HEK293T (cell line): ENCODE measurements around the gene EPHB3.

Experiments
- CTCF ChIA-PET: fragments of 350-600 bp; formaldehyde crosslinking; extraction: SDS; loops from one replicate; lab custom pipeline; 2021; ENCODE audit warnings: antibody characterized with exemption, inconsistent platforms; lab: Yijun Ruan, JAX
- POLR2A ChIA-PET: fragments of 350-600 bp; formaldehyde crosslinking; extraction: SDS; loops from one replicate; lab custom pipeline; 2020; ENCODE audit warnings: antibody characterized with exemption, inconsistent platforms; lab: Yijun Ruan, JAX
- DNase-seq: peaks from one replicate; pipeline ENCODE4 v3.0.0; 2012; ENCODE audit warnings: mixed read lengths; ENCODE audit errors: extremely low spot score
- ARNT ChIP-seq: fragments of 450-650 bp; IDR thresholded peaks from 2 replicates; pipeline ENCODE4 v1.6.1; 2017; ENCODE audit warnings: mild to moderate bottlenecking
- BHLHE40 ChIP-seq: fragments of 450-650 bp; IDR thresholded peaks from 2 replicates; pipeline ENCODE4 v1.6.1; 2016; ENCODE audit warnings: mild to moderate bottlenecking, moderate library complexity, borderline replicate concordance
- CTBP1 ChIP-seq: fragments of 450-650 bp; IDR thresholded peaks from 2 replicates; pipeline ENCODE4 v1.6.1; 2016; ENCODE audit warnings: borderline replicate concordance
- ELF4 ChIP-seq: fragments of 450-650 bp; IDR thresholded peaks from 2 replicates; pipeline ENCODE4 v1.6.1; 2017; ENCODE audit warnings: antibody characterized with exemption
- FOXA1 ChIP-seq: fragments of 450-650 bp; IDR thresholded peaks from 2 replicates; pipeline ENCODE4 v1.6.1; 2016; ENCODE audit warnings: mild to moderate bottlenecking
- FOXK2 ChIP-seq: fragments of 450-650 bp; IDR thresholded peaks from 2 replicates; pipeline ENCODE4 v1.6.1; 2016; ENCODE audit warnings: mild to moderate bottlenecking
- FOXM1 ChIP-seq: fragments of 450-650 bp; IDR thresholded peaks from 2 replicates; pipeline ENCODE4 v1.6.1; 2017; ENCODE audit warnings: mild to moderate bottlenecking, borderline replicate concordance
- HDGF ChIP-seq: fragments of 450-650 bp; IDR thresholded peaks from 2 replicates; pipeline ENCODE4 v1.6.1; 2017; ENCODE audit warnings: antibody characterized with exemption, borderline replicate concordance
- L3MBTL2 ChIP-seq: fragments of 450-650 bp; conservative IDR thresholded peaks from 2 replicates; pipeline ENCODE4 v1.6.1; 2016; ENCODE audit warnings: mild to moderate bottlenecking
- LEF1 ChIP-seq: fragments of 450-650 bp; IDR thresholded peaks from 2 replicates; pipeline ENCODE4 v1.6.1; 2017; ENCODE audit warnings: mild to moderate bottlenecking, borderline replicate concordance
- NFRKB ChIP-seq: fragments of 450-650 bp; IDR thresholded peaks from 2 replicates; pipeline ENCODE4 v1.6.1; 2016; ENCODE audit warnings: mild to moderate bottlenecking, moderate library complexity
- PKNOX1 ChIP-seq: fragments of 450-650 bp; IDR thresholded peaks from 2 replicates; pipeline ENCODE4 v1.6.1; 2016
- SP1 ChIP-seq: fragments of 450-650 bp; IDR thresholded peaks from 2 replicates; pipeline ENCODE4 v1.6.1; 2017
- SUZ12 ChIP-seq: fragments of 450-650 bp; IDR thresholded peaks from 2 replicates; pipeline ENCODE4 v1.6.1; 2016; ENCODE audit warnings: mild to moderate bottlenecking
- TARDBP ChIP-seq: fragments of 450-650 bp; IDR thresholded peaks from 2 replicates; pipeline ENCODE4 v1.6.1; 2016
- ZNF384 ChIP-seq: fragments of 450-650 bp; IDR thresholded peaks from 2 replicates; pipeline ENCODE4 v1.6.1; 2016

The EPHB3 gene

GRCh38 chr3:184559336-184559735, 2.2 kb upstream of the EPHB3 start:
- CTCF ChIA-PET, result no interaction called here
- no peak for DNase-seq
- POLR2A ChIA-PET, result no interaction called here
- TF ChIP-seq ZNF384 (no peak), ARNT (no peak), FOXA1 (no peak), L3MBTL2 (no peak), SP1 (no peak), TARDBP (no peak), FOXK2 (no peak), HDGF (no peak), PKNOX1 (no peak), NFRKB (no peak), FOXM1 (no peak), BHLHE40 (no peak), LEF1 (no peak)

GRCh38 chr3:184560531-184560930, 1.1 kb upstream of the EPHB3 start:
- ChIA-PET POLR2A (interaction anchor here (0.6 to 1.4 kb wide), 3 partner anchors 132 to 218 kb away, joined by 3 to 12 read pairs (median 4); no protein-coding TSS in a partner anchor), CTCF (interaction anchor here (0.6 to 1.8 kb wide), 21 partner anchors 10 to 248 kb away, joined by 3 to 11 read pairs (median 5); no protein-coding TSS in a partner anchor)
- TF ChIP-seq ARNT (no peak), BHLHE40 (no peak), ZNF384 (no peak), FOXA1 (no peak), LEF1 (no peak)
- DNase-seq, result no peak

- POLR2A ChIA-PET, result interaction anchor here (0.6 to 1.7 kb wide), 11 partner anchors 11 to 865 kb away, joined by 3 to 13 read pairs (median 3); partner anchors contain the start of genes MAGEF1 and YEATS2
- no peak for DNase-seq
- no peak for TF ChIP-seq NFRKB
- TF ChIP-seq ELF4, result no peak
- TF ChIP-seq FOXA1, result no peak
- TF ChIP-seq L3MBTL2, result no peak
- TF ChIP-seq ZNF384, result no peak
- TF ChIP-seq BHLHE40, result no peak
- no peak for TF ChIP-seq TARDBP
- no peak for TF ChIP-seq HDGF
- no peak for TF ChIP-seq SP1
- no peak for TF ChIP-seq FOXK2
These were observed 610 bp downstream of the EPHB3 start for GRCh38 chr3:184561913-184562877.

GRCh38 chr3:184562878-184563560, 1.4 kb downstream of the EPHB3 start:
- ChIA-PET CTCF (interaction anchor here (1.2 kb wide), 1 partner anchor 154 kb away, joined by 3 read pairs; no protein-coding TSS in a partner anchor), POLR2A (interaction anchor here (1.7 kb wide), 1 partner anchor 11 kb away, joined by 5 read pairs; no protein-coding TSS in a partner anchor)
- no peak for TF ChIP-seq ARNT
- TF ChIP-seq FOXM1, result no peak
- TF ChIP-seq CTBP1, result no peak
- no peak for DNase-seq

More at GRCh38 chr3:184561913-184562877, 610 bp downstream of the EPHB3 start:
- CTCF ChIA-PET, result interaction anchor here (0.6 to 1.8 kb wide), 17 partner anchors 12 to 242 kb away, joined by 3 to 11 read pairs (median 5); no protein-coding TSS in a partner anchor

- ChIA-PET POLR2A (no interaction called here), CTCF (no interaction called here)
- DNase-seq, result no peak
- TF ChIP-seq ELF4 (no peak), FOXM1 (no peak), NFRKB (no peak), HDGF (no peak), TARDBP (no peak), PKNOX1 (no peak), FOXA1 (no peak), CTBP1 (no peak), SP1 (no peak), FOXK2 (no peak), BHLHE40 (no peak), LEF1 (no peak), ARNT (no peak), SUZ12 (no peak), ZNF384 (no peak), L3MBTL2 (no peak)
These were observed 2.0 kb downstream of the EPHB3 start for GRCh38 chr3:184563561-184563925.
